Inflammatory macrophage treated with lipopolysaccharide for 4 hours (primary cell): Measurements from ENCODE around the gene ENHO.
"Not testable (repeated sequence)": the region's sequence is repeated elsewhere in the genome, so short reads cannot be mapped to it uniquely, and the experiment has no call there.

ENCODE experiments used
- DNase-seq: peaks from one replicate; pipeline ENCODE4 v3.0.0-alpha.2; 2020

ENHO gene

GRCh38 chr9:34555002-34555348 lies 32.2 kb upstream of the ENHO start:
- DNase-seq, result no peak

DNA sequence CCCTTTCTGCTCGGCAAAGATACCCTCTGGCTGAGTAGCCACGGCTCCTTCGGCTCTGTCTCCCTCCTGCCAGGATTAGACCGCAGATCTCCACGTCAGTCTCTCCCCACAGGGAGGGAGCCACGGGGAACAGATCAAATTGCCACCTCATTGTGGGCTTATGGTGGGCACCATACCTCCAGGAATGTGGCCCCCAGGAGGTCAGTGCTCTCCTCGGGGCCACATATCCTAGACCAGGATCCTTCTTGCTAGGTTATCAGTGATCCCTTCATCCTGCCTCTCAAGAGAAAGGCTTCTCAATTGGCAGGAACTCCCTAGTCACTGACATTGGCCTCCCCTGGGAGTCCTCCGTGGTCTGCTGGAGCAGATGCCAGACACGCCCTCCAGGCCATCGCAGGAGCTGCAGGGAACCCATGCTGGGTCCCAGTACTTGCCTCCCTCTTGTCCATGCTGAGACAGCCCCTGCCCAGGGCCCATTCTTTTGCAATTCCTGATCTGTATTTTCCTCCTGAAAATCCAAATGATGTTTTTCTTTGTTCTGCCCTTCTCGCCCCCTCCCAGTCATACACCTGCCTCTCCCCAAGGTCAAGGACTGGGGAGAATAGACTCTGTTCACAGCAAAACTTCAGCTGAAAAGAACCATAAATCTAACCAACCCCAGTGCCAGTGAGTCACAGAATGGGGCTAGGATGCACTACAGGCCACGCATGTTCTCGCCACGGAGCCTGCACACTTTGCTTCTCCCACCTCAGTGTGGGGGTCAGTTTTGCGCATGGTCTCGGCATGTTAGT lies 31.6 kb upstream of the ENHO start:
- no peak for DNase-seq

DNA sequence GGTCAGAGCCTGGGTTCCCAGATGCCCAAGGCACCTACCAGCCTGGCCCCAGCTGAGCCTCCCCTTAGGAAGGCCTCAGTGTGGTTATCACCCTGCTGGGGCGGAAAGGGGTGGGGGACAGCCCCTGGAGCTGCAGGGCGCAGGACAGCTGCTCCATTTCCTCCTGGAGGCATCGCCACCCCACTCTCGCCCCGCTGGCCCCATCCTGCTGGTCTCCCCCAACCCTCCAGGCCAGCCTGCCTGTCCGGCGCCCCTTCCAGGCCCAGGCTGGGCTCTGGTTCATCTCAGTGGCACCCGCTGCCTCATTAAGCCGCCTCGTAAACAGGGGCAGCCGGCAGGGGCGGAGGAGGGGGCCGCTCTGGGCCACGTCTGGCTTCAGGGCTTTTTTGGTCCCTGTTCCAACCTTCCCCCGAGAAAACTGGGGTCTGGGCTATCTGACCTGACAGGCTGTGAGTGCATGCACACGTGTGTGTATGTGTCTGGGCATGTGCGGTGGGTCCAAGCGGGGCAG lies 30.8 kb upstream of the ENHO start:
- DNase-seq, result no peak

DNA sequence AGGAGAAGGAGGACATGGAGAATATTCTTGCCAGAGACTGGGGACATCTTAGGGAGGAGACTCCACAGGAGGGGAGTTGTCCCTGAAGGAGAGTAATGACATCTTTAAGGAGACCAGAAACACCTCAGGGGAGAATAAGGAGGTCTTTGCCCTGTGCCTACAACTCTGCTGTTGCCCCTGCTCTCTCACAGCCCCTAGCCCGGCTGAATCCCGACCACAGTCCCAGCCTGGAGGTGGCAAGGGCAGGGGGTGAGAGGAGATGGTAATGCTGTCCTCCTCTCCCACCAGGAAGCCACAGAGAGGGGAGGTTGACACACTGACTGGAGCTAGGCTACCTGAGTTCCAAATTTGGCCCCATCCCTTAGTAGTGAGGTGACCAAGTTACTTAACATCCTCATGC lies 30.2 kb upstream of the ENHO start:
- no peak for DNase-seq

- no peak for DNase-seq
Measured at GRCh38 chr9:34552606-34552981, 29.8 kb upstream of the ENHO start.

DNA sequence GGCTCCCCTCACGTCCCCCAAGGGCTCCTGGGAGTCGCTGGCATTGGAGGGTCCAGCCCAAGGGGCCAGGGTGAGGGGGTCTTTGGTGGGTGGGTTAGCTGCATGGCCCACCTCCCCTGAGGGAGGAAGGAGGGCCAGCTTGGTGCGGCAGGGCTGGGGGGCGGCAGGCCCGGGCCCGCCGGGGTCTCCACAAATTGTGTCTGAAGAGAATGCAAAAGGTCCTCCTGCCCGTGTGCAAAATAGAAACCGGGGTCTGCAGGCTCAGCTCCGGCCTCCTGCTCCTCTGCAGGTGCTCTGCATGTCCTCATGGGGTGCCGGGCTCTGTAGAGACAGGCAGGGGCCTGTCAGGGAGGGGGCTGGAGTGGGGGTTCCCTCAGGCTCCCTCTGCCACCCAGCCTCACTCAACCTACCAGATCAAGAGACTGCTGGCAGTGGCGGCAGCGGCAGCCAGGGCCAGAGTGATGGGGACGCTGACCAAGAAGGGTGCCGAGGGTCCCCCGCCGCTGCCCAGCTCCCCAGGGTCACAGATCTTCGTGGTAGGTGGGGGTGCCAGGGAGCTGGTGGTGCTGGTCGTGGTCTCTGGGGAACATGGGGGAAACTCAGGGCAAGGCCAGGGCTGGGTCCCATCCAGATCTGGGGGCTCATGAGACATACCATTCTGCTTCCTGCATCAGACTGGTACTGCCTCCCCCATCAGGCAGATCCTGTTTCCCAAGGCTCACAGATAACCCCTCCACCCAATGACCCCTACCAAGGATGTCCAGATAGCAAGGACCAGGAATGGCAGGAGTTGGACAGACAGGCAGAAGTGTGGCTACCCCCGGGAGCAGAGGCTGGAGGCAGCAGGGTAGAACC lies 29.2 kb upstream of the ENHO start:
- DNase-seq, result no peak

DNA sequence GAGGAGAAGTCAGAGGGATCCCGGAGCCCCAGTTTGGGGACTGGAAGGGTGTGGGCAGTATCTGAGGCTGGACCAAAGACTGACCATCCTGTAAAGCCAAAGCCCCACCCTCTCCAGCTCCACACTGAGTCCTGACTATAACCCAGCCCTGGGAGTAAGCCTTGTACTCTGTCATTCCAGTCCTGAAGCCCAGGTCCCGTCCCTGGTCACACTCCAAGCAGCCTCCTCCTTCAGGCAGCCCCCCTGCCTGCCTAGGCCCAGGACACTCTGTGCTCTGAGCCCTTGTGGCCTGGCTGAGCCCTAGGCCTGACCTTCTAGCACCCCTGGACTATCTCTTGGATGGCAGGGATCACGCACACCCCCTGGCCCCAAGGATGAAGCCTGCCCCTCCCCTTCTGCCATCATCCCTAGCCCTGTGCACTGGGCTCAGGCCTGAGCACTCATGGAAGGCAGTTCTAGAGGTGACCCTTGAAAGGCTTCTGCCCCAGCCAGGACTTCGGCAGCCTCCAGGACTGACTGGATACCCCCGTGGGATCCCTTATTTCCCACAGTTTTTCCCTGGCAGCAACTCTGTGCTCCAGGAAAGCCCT lies 28.0 kb upstream of the ENHO start:
- no peak for DNase-seq

GRCh38 chr9:34550016-34550680 lies 27.4 kb upstream of the ENHO start:
- DNase-seq, result no peak

DNA sequence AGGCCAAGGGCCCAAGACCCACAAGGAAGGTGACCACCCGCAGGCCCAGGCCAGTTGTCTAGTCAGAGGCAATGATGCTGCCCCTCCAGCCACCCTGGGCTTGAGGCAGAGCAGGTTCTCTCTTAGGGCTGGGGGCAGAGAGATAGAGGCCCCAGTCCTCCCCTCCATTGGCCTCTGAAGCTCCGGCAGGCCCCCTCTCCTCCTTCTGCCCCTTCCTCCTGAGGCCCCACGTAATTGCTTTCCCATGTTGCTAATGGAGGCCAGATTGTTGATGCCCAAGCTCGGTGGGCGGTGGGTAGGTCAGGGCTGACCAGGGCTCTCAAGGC lies 26.6 kb upstream of the ENHO start:
- no peak for DNase-seq

GRCh38 chr9:34547960-34548611 lies 25.3 kb upstream of the ENHO start:
- peak; percentile 39 for DNase-seq

- DNase-seq, result peak; percentile 63
Measured at GRCh38 chr9:34546834-34547827, 24.3 kb upstream of the ENHO start.

GRCh38 chr9:34546102-34546833 lies 23.5 kb upstream of the ENHO start:
- DNase-seq, result no peak

DNA sequence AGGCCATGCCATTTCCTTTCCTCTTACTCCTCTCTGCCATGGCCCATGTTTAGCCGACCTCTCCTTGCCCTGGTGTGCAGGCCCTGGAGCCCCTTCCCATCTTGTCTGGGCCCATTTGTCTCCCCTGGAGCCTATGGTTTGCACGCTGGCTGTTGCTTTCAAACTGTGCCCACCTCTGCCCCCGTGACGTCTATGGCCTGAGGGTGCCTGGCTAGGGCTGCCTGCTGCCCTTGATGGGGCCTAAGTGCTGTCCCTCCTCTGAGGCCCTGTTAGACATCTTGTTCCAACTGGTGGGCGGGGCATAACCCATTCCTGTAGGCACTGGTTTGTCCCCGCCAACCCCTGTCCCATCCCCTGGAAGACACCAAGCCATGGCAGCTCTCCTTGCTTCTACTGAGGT lies 22.7 kb upstream of the ENHO start:
- no peak for DNase-seq

- DNase-seq, result no peak
Measured at GRCh38 chr9:34544035-34544434, 21.2 kb upstream of the ENHO start.

DNA sequence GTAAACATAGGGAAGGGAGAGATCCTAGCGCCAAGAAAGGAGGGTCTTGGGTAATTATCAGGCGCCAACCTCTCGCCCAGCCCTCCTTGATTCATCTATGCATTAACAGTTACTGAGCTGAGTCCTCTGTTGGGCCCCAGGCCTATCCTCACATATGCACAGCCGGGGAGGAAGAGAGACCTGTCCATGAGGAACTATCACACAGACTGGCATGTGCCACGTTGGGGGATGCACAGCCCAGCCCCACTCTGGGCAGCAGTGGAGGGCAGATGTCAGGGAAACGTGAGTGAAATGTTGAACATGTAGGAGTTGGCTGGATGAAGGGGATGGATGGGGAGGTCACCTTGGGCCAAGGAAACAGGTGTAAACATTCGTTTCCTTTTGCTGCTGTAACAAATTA lies 18.8 kb upstream of the ENHO start:
- no peak for DNase-seq

DNA sequence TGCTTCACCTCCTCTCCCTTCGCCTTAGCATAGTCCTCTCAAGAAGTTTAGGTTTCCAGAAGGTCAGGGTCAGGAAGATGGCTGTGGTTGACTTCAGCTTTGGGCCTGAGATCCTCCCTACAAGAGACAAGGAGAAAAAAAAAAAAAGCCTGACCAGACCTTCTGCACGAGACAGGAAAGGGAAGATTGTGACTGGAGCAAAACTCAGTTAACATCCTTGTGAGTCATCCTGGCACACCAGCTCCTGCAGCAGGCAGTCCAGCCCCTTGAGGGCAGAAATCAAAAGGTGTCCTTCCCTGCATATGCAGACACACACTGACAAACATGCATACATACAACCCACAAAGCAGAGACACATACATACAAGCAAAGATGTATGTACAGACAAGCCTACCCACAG lies 18.0 kb upstream of the ENHO start:
- DNase-seq, result no peak

GRCh38 chr9:34536685-34537084 lies 13.9 kb upstream of the ENHO start:
- DNase-seq, result no peak

- not testable (repeated sequence) for DNase-seq
Measured at GRCh38 chr9:34532041-34532440, 9.3 kb upstream of the ENHO start.

DNA sequence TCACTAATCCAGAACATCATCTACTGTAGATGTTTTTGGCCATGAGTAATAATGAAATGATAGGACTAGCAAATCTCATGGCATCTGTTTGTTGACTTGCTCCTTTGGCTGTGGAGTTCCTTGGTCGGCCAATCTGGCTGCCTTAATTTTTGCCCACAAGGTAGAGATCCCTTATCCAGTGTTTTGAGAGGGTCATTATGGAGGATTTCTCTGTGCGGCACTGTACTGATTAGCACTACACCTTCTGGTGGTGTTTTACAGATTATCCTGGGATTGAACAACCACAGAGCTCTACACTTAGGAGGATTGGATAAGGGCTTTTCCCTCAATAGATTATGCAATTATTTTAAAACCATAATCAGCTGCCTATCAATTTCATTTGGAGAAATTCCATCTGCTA lies 3.2 kb upstream of the ENHO start:
- no peak for DNase-seq

DNA sequence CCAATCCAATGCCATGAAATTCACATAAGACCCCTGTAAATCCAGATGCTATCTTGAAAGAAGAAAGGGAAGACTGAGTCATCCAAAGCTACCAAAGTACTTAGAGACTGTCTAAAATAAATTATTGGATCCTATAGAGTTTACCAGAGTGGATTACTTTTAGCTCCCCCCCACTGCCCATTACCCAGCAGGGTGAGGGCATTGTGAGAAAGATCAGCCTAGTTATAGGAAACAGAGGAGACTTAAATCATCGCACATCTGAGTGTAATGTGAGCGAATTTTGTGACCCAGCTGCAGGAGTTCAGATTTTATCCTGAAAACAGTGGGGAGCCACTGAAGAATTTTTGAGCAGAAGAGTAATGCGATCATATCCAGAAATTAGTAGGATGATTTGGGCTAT lies 1.6 kb upstream of the ENHO start:
- no peak for DNase-seq
